ENCODE results near the gene TRAPPC2L. TPM values are rescaled to one million over a fixed set of nuclear protein-coding genes. Genes with fewer than 3 reads are reported as not detected.

TRAPPC2L gene
- total and polyA plus RNA-seq, 2 donors from 2014 or later: 48.3 to 155 TPM

DNA sequence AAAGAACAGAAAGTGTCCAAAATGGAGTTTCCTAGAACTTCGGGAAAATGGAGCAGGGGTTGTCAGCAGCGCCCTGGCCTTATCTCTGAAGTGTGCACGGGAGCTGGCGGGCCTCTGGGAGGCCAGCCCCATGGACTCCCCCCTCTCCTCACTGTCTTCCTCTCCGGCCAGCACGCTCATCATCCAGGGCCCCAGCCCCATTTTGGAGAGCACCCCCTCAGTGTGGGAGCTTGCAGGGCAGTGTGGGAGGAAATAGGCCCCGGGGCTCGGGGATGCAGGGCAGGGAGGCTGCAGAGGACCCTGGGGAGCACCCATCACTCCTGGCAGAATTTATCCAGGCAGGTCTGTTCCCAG, 14.4 kb downstream of the TRAPPC2L start:
- H3K9ac ChIP-seq (ENCODE audit: low read length in 3 of 3): no peak overlapping the region
- no peak overlapping the region for H3K27ac ChIP-seq (ENCODE audit: low read depth in 2 of 2, low read length in 2 of 2)
- TF ChIP-seq, protein P1, sequence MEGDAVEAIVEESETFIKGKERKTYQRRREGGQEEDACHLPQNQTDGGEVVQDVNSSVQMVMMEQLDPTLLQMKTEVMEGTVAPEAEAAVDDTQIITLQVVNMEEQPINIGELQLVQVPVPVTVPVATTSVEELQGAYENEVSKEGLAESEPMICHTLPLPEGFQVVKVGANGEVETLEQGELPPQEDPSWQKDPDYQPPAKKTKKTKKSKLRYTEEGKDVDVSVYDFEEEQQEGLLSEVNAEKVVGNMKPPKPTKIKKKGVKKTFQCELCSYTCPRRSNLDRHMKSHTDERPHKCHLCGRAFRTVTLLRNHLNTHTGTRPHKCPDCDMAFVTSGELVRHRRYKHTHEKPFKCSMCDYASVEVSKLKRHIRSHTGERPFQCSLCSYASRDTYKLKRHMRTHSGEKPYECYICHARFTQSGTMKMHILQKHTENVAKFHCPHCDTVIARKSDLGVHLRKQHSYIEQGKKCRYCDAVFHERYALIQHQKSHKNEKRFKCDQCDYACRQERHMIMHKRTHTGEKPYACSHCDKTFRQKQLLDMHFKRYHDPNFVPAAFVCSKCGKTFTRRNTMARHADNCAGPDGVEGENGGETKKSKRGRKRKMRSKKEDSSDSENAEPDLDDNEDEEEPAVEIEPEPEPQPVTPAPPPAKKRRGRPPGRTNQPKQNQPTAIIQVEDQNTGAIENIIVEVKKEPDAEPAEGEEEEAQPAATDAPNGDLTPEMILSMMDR (IDR thresholded peaks at IDR 0.05; ENCODE audit: borderline replicate concordance, extremely low read depth, insufficient read depth): no peak
- H3K9me3 ChIP-seq (ENCODE audit: control insufficient read depth in 2 of 3, insufficient read depth in 1 of 3, low read length in 3 of 3): no peaks in the 10 kb centered on the region
- intact Hi-C loops (cut with DNase I): no loop called here
- H3K36me3 ChIP-seq (ENCODE audit: control insufficient read depth in 2 of 3, insufficient read depth in 3 of 3, low read length in 3 of 3): no peaks in the 10 kb centered on the region
- no peaks in the 10 kb centered on the region for H3K4me1 ChIP-seq (ENCODE audit: control insufficient read depth in 2 of 3, insufficient read depth in 2 of 3, low read depth in 1 of 3, low read length in 3 of 3)
- H3K27me3 ChIP-seq (ENCODE audit: control insufficient read depth, insufficient read depth, low read length): no peaks in the 10 kb centered on the region
- H3K4me3 ChIP-seq (ENCODE audit: low read length in 3 of 3): no peak overlapping the region
- DNase-seq: no peak
- FAIRE-seq: no peak

DNA sequence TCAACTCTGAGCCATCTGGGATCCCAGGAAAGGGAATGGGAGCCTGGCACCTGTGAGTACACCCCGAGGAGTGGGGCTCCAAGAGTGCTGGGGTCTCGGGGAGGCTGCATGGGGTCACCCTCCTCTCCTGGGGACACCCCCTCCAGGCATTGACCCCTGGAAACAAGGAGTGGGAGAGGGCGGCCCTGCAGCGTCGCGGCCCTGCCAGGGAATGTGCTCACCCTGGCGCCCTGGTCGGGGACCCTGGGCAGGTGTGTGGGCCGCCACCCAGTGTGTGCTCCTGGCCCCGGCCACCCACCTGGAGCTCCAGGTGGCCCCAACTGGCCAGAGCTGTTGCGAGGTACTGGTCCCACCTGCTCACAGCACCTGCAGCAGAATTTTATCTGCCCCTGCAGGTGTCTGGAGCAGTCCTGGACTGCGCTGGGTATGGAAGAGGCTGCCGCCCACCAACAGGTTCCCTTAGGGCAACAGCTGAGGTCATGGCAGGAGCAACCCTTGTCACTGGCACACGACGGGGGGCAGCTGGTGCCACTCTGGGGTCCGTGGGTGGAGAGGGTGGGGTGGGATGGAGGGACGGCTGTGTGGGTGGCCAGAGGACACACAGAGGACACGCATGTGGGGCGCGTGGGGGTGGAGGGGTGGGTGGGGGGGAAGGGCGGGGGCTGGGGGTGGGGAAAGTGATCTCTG, 14.9 kb downstream of the TRAPPC2L start:
- no peak for FAIRE-seq
- no peak for DNase-seq
- H3K27me3 ChIP-seq (ENCODE audit: control insufficient read depth, insufficient read depth, low read length): no peaks in the 10 kb centered on the region

DNA sequence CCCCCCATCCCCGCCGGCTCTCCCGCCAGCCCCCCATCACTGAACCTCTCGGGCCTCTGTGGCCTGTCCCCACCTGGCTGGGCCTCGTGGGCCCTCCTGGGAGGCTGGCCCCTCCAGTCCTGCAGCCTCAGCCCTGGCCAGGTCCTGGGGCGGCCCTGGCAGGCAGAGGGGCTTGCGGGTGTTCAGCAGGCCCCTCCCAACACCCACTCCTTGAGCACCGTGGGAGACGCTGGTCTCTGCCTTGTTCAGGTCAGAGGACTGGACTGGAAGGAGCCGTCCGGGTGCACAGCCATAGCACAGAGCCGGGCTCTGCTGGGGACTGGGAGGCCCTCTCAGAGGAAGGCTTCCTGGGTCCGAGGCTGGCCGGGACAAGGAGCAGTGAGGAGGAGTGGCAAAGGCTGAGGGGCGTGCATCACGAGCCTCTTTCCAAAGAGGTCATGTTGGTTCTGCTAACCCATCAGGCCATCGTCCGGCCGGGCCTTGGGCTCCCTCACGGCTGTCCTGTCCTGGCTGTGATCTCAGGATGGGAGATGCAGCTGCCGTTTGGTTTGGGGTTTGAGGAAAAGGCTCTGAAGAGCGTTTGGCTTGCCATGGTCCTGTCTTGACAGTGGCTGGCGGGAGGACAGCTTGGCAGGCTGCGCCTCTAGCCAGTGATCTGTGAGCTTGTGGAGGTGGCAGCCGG, 15.9 kb downstream of the TRAPPC2L start:
- no peaks in the 10 kb centered on the region for H3K4me1 ChIP-seq (ENCODE audit: control insufficient read depth in 2 of 3, insufficient read depth in 2 of 3, low read depth in 1 of 3, low read length in 3 of 3)
- no peak overlapping the region for H3K27ac ChIP-seq (ENCODE audit: low read depth in 2 of 2, low read length in 2 of 2)
- no peak for DNase-seq
- no peak overlapping the region for H3K9ac ChIP-seq (ENCODE audit: low read length in 3 of 3)
- FAIRE-seq: no peak
- H3K36me3 ChIP-seq (ENCODE audit: control insufficient read depth in 2 of 3, insufficient read depth in 3 of 3, low read length in 3 of 3): no peaks in the 10 kb centered on the region
- no peak overlapping the region for H3K4me3 ChIP-seq (ENCODE audit: low read length in 3 of 3)
- TF ChIP-seq, protein P1 (IDR thresholded peaks at IDR 0.05; ENCODE audit: borderline replicate concordance, extremely low read depth, insufficient read depth): no peak
- no peaks in the 10 kb centered on the region for H3K27me3 ChIP-seq (ENCODE audit: control insufficient read depth, insufficient read depth, low read length)
- no peaks in the 10 kb centered on the region for H3K9me3 ChIP-seq (ENCODE audit: control insufficient read depth in 2 of 3, insufficient read depth in 1 of 3, low read length in 3 of 3)
- intact Hi-C loops (cut with DNase I): no loop called here

More for the DNA sequence above, 14.9 kb downstream of the TRAPPC2L start:
- Histone ChIP-seq H3K9ac (ENCODE audit: low read length in 3 of 3) (no peak overlapping the region), H3K4me3 (ENCODE audit: low read length in 3 of 3) (no peak overlapping the region), H3K4me1 (ENCODE audit: control insufficient read depth in 2 of 3, insufficient read depth in 2 of 3, low read depth in 1 of 3, low read length in 3 of 3) (no peaks in the 10 kb centered on the region), H3K9me3 (ENCODE audit: control insufficient read depth in 2 of 3, insufficient read depth in 1 of 3, low read length in 3 of 3) (no peaks in the 10 kb centered on the region), H3K36me3 (ENCODE audit: control insufficient read depth in 2 of 3, insufficient read depth in 3 of 3, low read length in 3 of 3) (no peaks in the 10 kb centered on the region), H3K27ac (ENCODE audit: low read depth in 2 of 2, low read length in 2 of 2) (no peak overlapping the region)
- intact Hi-C loops (cut with DNase I): no loop called here
- TF ChIP-seq, protein P1 (IDR thresholded peaks at IDR 0.05; ENCODE audit: borderline replicate concordance, extremely low read depth, insufficient read depth): no peak
